Measurements from ENCODE around the gene KRT5. TPM values are rescaled to one million over a fixed set of nuclear protein-coding genes. Genes with fewer than 3 reads are reported as not detected.

KRT5 gene
- total and polyA plus RNA-seq, 2 of the 13 experiments (the other 11 are each of a cell fraction or from before 2014, with no cell fraction given), result 0.08 TPM; not detected in 1

GRCh38 chr12:52513736-52514135 is 6.5 kb downstream of the KRT5 start:
- DNase-seq (ENCODE audit: low spot score) (no peak), FAIRE-seq (no peak), ATAC-seq (no peak)
- H3K4me2 ChIP-seq (ENCODE audit: low read depth, low read length), result no peak overlapping the region
- no peaks in the 10 kb centered on the region; a peak in 2 of 5 replicates for H3K27me3 ChIP-seq (ENCODE audit: control insufficient read depth in 1 of 2, insufficient read depth in 2 of 2, low read length in 2 of 2)
- ChIA-PET POLR2A (no interaction called here), CTCF (ENCODE audit: low intra/inter-chr PET ratio, low total read pairs) (no interaction called here)
- BruUV-seq (replicated peaks), result no TSS peak
- 18% methylated on average over 6 of the region's 6 CpGs for WGBS (ENCODE audit: low lambda C conversion rate)
- intact Hi-C loops (cut with micrococcal nuclease; ENCODE audit: unreplicated experiment) (no loop called here), in situ Hi-C loops (cut with HindIII; ENCODE audit: extremely low pct_ligation_motif_present, low pct_unique_long_range_greater_than_20kb) (no loop called here)
- H2AFZ ChIP-seq (ENCODE audit: low read length), result no peak overlapping the region
- TF ChIP-seq RFX5 (IDR thresholded peaks at IDR 0.05; ENCODE audit: low read depth, low read length) (no peak), ZNF556 (CRISPR knock-in tag; IDR thresholded peaks at IDR 0.05; ENCODE audit: borderline replicate concordance) (no peak), ZFP41 (CRISPR knock-in tag; IDR thresholded peaks at IDR 0.05; ENCODE audit: borderline replicate concordance) (no peak), ZFAT (CRISPR knock-in tag; conservative IDR thresholded peaks at IDR 0.05) (no peak), PAX8 (CRISPR knock-in tag; IDR thresholded peaks at IDR 0.05; ENCODE audit: borderline replicate concordance) (no peak), ZNF619 (CRISPR knock-in tag; IDR thresholded peaks at IDR 0.05) (no peak), NFRKB (IDR thresholded peaks at IDR 0.05) (no peak), CCAR2 (optimal IDR thresholded peaks at IDR 0.05; ENCODE audit: low read depth, low read length) (no peak), TBL1XR1 (IDR thresholded peaks at IDR 0.05; ENCODE audit: borderline replicate concordance, low read length, partially characterized antibody) (no peak), NFAT5 (CRISPR knock-in tag; IDR thresholded peaks at IDR 0.05) (no peak), PBX3 (CRISPR knock-in tag; IDR thresholded peaks at IDR 0.05; ENCODE audit: borderline replicate concordance) (no peak), REXO4 (CRISPR knock-in tag; IDR thresholded peaks at IDR 0.05; ENCODE audit: borderline replicate concordance) (no peak), PREB (CRISPR knock-in tag; IDR thresholded peaks at IDR 0.05) (no peak)
- H3K9me3 ChIP-seq (ENCODE audit: low read length), result peaks cover 14% of the 10 kb centered on the region
- H3K27ac ChIP-seq (ENCODE audit: extremely low read length, insufficient read depth, low read length), result no peak overlapping the region
- H3K9ac ChIP-seq (ENCODE audit: insufficient read depth, low read depth, low read length), result no peak overlapping the region
- H3K4me3 ChIP-seq (replicated peaks in 1 of 3; ENCODE audit: insufficient read depth in 1 of 3, low read depth in 2 of 3, low read length in 3 of 3), result no peak overlapping the region
- H3K36me3 ChIP-seq (replicated peaks in 1 of 2; ENCODE audit: control insufficient read depth in 1 of 2, insufficient read depth in 2 of 2, low read length in 2 of 2), result no peaks in the 10 kb centered on the region
- H4K20me1 ChIP-seq (ENCODE audit: insufficient read depth, low read length), result no peaks in the 10 kb centered on the region
- no peaks in the 10 kb centered on the region for H3K79me2 ChIP-seq (ENCODE audit: insufficient read depth, low read length)
- no peaks in the 10 kb centered on the region for H3K4me1 ChIP-seq (ENCODE audit: insufficient read depth, low read length)
